ENCODE data around the gene KCNMA1.

KCNMA1 gene

GRCh38 chr10:77513220-77513619 lies 124.4 kb downstream of the KCNMA1 start:
- no peak overlapping the region for H3K27ac ChIP-seq (ENCODE audit: insufficient read depth, low read depth, low read length, poor library complexity, severe bottlenecking)
- no peak overlapping the region for H3K4me3 ChIP-seq (ENCODE audit: insufficient read depth, low read depth, low read length)
- 68% methylated on average over 7 of the region's 7 CpGs for WGBS, 2 experiments
- no peaks in the 10 kb centered on the region for H3K9me3 ChIP-seq (ENCODE audit: control insufficient read depth, low read length)
- H3K27me3 ChIP-seq (ENCODE audit: control insufficient read depth, insufficient read depth, low read length, poor library complexity, severe bottlenecking), result no peaks in the 10 kb centered on the region
- peaks cover 31% of the 10 kb centered on the region for H3K4me1 ChIP-seq (ENCODE audit: control insufficient read depth, insufficient read depth, low read length)
- H3K36me3 ChIP-seq (ENCODE audit: control insufficient read depth, insufficient read depth, low read length), result no peaks in the 10 kb centered on the region

- H3K4me1 ChIP-seq (ENCODE audit: control insufficient read depth, insufficient read depth, low read length), result peaks cover 31% of the 10 kb centered on the region
- 91 to 97% methylated on average over 1 of the region's 1 CpG for WGBS, 2 experiments
- no peak overlapping the region for H3K27ac ChIP-seq (ENCODE audit: insufficient read depth, low read depth, low read length, poor library complexity, severe bottlenecking)
Observed at GRCh38 chr10:77512219-77512578, 125.4 kb downstream of the KCNMA1 start.

GRCh38 chr10:77511498-77512218 lies 126.0 kb downstream of the KCNMA1 start:
- H3K4me1 ChIP-seq (ENCODE audit: control insufficient read depth, insufficient read depth, low read length), result peaks cover 31% of the 10 kb centered on the region
- no peaks in the 10 kb centered on the region for H3K36me3 ChIP-seq (ENCODE audit: control insufficient read depth, insufficient read depth, low read length)
- no peak overlapping the region for H3K27ac ChIP-seq (ENCODE audit: insufficient read depth, low read depth, low read length, poor library complexity, severe bottlenecking)
- H3K9me3 ChIP-seq (ENCODE audit: control insufficient read depth, low read length), result no peaks in the 10 kb centered on the region
- 71 to 75% methylated on average over 6 of the region's 6 CpGs for WGBS, 2 experiments
- no peaks in the 10 kb centered on the region for H3K27me3 ChIP-seq (ENCODE audit: control insufficient read depth, insufficient read depth, low read length, poor library complexity, severe bottlenecking)
- no peak overlapping the region for H3K4me3 ChIP-seq (ENCODE audit: insufficient read depth, low read depth, low read length)

More at GRCh38 chr10:77512219-77512578, 125.4 kb downstream of the KCNMA1 start:
- no peaks in the 10 kb centered on the region for H3K9me3 ChIP-seq (ENCODE audit: control insufficient read depth, low read length)
- H3K36me3 ChIP-seq (ENCODE audit: control insufficient read depth, insufficient read depth, low read length), result no peaks in the 10 kb centered on the region
- no peak overlapping the region for H3K4me3 ChIP-seq (ENCODE audit: insufficient read depth, low read depth, low read length)
- H3K27me3 ChIP-seq (ENCODE audit: control insufficient read depth, insufficient read depth, low read length, poor library complexity, severe bottlenecking), result no peaks in the 10 kb centered on the region

- Histone ChIP-seq H3K4me1 (ENCODE audit: control insufficient read depth, insufficient read depth, low read length) (peaks cover 31% of the 10 kb centered on the region), H3K4me3 (ENCODE audit: insufficient read depth, low read depth, low read length) (no peak overlapping the region), H3K36me3 (ENCODE audit: control insufficient read depth, insufficient read depth, low read length) (no peaks in the 10 kb centered on the region), H3K27me3 (ENCODE audit: control insufficient read depth, insufficient read depth, low read length, poor library complexity, severe bottlenecking) (no peaks in the 10 kb centered on the region), H3K27ac (ENCODE audit: insufficient read depth, low read depth, low read length, poor library complexity, severe bottlenecking) (no peak overlapping the region), H3K9me3 (ENCODE audit: control insufficient read depth, low read length) (no peaks in the 10 kb centered on the region)
- WGBS, 2 experiments, result 81 to 85% methylated on average over 7 of the region's 7 CpGs
Observed at GRCh38 chr10:77510695-77511094, 126.9 kb downstream of the KCNMA1 start.

GRCh38 chr10:77510294-77510693 lies 127.3 kb downstream of the KCNMA1 start:
- Histone ChIP-seq H3K36me3 (ENCODE audit: control insufficient read depth, insufficient read depth, low read length) (no peaks in the 10 kb centered on the region), H3K27ac (ENCODE audit: insufficient read depth, low read depth, low read length, poor library complexity, severe bottlenecking) (no peak overlapping the region), H3K9me3 (ENCODE audit: control insufficient read depth, low read length) (no peaks in the 10 kb centered on the region), H3K4me1 (ENCODE audit: control insufficient read depth, insufficient read depth, low read length) (peaks cover 31% of the 10 kb centered on the region), H3K4me3 (ENCODE audit: insufficient read depth, low read depth, low read length) (no peak overlapping the region), H3K27me3 (ENCODE audit: control insufficient read depth, insufficient read depth, low read length, poor library complexity, severe bottlenecking) (no peaks in the 10 kb centered on the region)
- WGBS, 2 experiments, result 87 to 93% methylated on average over 2 of the region's 2 CpGs

- H3K36me3 ChIP-seq (ENCODE audit: control insufficient read depth, insufficient read depth, low read length), result no peaks in the 10 kb centered on the region
- WGBS, 2 experiments, result 94 to 96% methylated on average over 6 of the region's 6 CpGs
- H3K4me3 ChIP-seq (ENCODE audit: insufficient read depth, low read depth, low read length), result no peak overlapping the region
- H3K27ac ChIP-seq (ENCODE audit: insufficient read depth, low read depth, low read length, poor library complexity, severe bottlenecking), result no peak overlapping the region
- H3K9me3 ChIP-seq (ENCODE audit: control insufficient read depth, low read length), result no peaks in the 10 kb centered on the region
- no peaks in the 10 kb centered on the region for H3K27me3 ChIP-seq (ENCODE audit: control insufficient read depth, insufficient read depth, low read length, poor library complexity, severe bottlenecking)
- H3K4me1 ChIP-seq (ENCODE audit: control insufficient read depth, insufficient read depth, low read length), result peaks cover 31% of the 10 kb centered on the region
Observed at GRCh38 chr10:77509391-77509790, 128.2 kb downstream of the KCNMA1 start.

GRCh38 chr10:77507291-77507880 lies 130.2 kb downstream of the KCNMA1 start:
- no peaks in the 10 kb centered on the region for H3K27me3 ChIP-seq (ENCODE audit: control insufficient read depth, insufficient read depth, low read length, poor library complexity, severe bottlenecking)
- 90 to 92% methylated on average over 5 of the region's 5 CpGs for WGBS, 2 experiments
- no peaks in the 10 kb centered on the region for H3K9me3 ChIP-seq (ENCODE audit: control insufficient read depth, low read length)
- no peaks in the 10 kb centered on the region for H3K36me3 ChIP-seq (ENCODE audit: control insufficient read depth, insufficient read depth, low read length)
- no peak overlapping the region for H3K27ac ChIP-seq (ENCODE audit: insufficient read depth, low read depth, low read length, poor library complexity, severe bottlenecking)
- H3K4me3 ChIP-seq (ENCODE audit: insufficient read depth, low read depth, low read length), result no peak overlapping the region
- peaks cover 13% of the 10 kb centered on the region for H3K4me1 ChIP-seq (ENCODE audit: control insufficient read depth, insufficient read depth, low read length)

GRCh38 chr10:77506517-77507200 lies 130.9 kb downstream of the KCNMA1 start:
- no peaks in the 10 kb centered on the region for H3K27me3 ChIP-seq (ENCODE audit: control insufficient read depth, insufficient read depth, low read length, poor library complexity, severe bottlenecking)
- H3K36me3 ChIP-seq (ENCODE audit: control insufficient read depth, insufficient read depth, low read length), result no peaks in the 10 kb centered on the region
- H3K9me3 ChIP-seq (ENCODE audit: control insufficient read depth, low read length), result no peaks in the 10 kb centered on the region
- no peak overlapping the region for H3K27ac ChIP-seq (ENCODE audit: insufficient read depth, low read depth, low read length, poor library complexity, severe bottlenecking)
- no peak overlapping the region for H3K4me3 ChIP-seq (ENCODE audit: insufficient read depth, low read depth, low read length)
- WGBS, 2 experiments, result 91% methylated on average over 3 of the region's 3 CpGs
- H3K4me1 ChIP-seq (ENCODE audit: control insufficient read depth, insufficient read depth, low read length), result peaks cover 11% of the 10 kb centered on the region

- no peak overlapping the region for H3K4me3 ChIP-seq (ENCODE audit: insufficient read depth, low read depth, low read length)
Observed at GRCh38 chr10:77505431-77506334, 131.9 kb downstream of the KCNMA1 start.

More at GRCh38 chr10:77505431-77506334, 131.9 kb downstream of the KCNMA1 start:
- Histone ChIP-seq H3K36me3 (ENCODE audit: control insufficient read depth, insufficient read depth, low read length) (no peaks in the 10 kb centered on the region), H3K27ac (ENCODE audit: insufficient read depth, low read depth, low read length, poor library complexity, severe bottlenecking) (no peak overlapping the region), H3K4me1 (ENCODE audit: control insufficient read depth, insufficient read depth, low read length) (peaks cover 1% of the 10 kb centered on the region), H3K9me3 (ENCODE audit: control insufficient read depth, low read length) (no peaks in the 10 kb centered on the region), H3K27me3 (ENCODE audit: control insufficient read depth, insufficient read depth, low read length, poor library complexity, severe bottlenecking) (no peaks in the 10 kb centered on the region)
- WGBS, 2 experiments, result 87 to 94% methylated on average over 2 of the region's 2 CpGs

Data from ectodermal cell (in vitro differentiated cells).